ENCODE data around the gene FYN. TPM values are rescaled to one million over a fixed set of nuclear protein-coding genes. Genes with fewer than 3 reads are reported as not detected.

The FYN gene
- total RNA-seq, 2 donors from 2014 or later, result 13.7 to 103 TPM

GRCh38 chr6:111828809-111829208, 44.4 kb downstream of the FYN start:
- WGBS, result 85% methylated on average over 2 of the region's 2 CpGs
- Histone ChIP-seq H3K27ac (no peak overlapping the region), H3K9me3 (no peaks in the 10 kb centered on the region), H3K4me1 (replicated peaks) (no peaks in the 10 kb centered on the region), H3K36me3 (no peaks in the 10 kb centered on the region), H3K27me3 (replicated peaks; ENCODE audit: insufficient read depth) (no peaks in the 10 kb centered on the region), H3K4me3 (no peak overlapping the region)
- no peak for DNase-seq (ENCODE audit: low spot score)
- TF ChIP-seq POLR2AphosphoS5 (IDR thresholded peaks at IDR 0.05) (no peak), POLR2A (IDR thresholded peaks at IDR 0.05) (no peak), CTCF (IDR thresholded peaks at IDR 0.05) (no peak)
- intact Hi-C loops (cut with DNase I), result no loop called here

- 93% methylated on average over 4 of the region's 4 CpGs for WGBS
- intact Hi-C loops (cut with DNase I), result no loop called here
- no peak overlapping the region for H3K27ac ChIP-seq
Observed at GRCh38 chr6:111825439-111826086, 47.7 kb downstream of the FYN start.

GRCh38 chr6:111824608-111825337, 48.5 kb downstream of the FYN start:
- 71% methylated on average over 4 of the region's 4 CpGs for WGBS
- DNase-seq (ENCODE audit: low spot score), result no peak
- TF ChIP-seq CTCF (IDR thresholded peaks at IDR 0.05) (no peak), POLR2A (IDR thresholded peaks at IDR 0.05) (no peak), POLR2AphosphoS5 (IDR thresholded peaks at IDR 0.05) (no peak)
- H3K27ac ChIP-seq, result no peak overlapping the region
- no peaks in the 10 kb centered on the region for H3K27me3 ChIP-seq (replicated peaks; ENCODE audit: insufficient read depth)
- no peaks in the 10 kb centered on the region for H3K4me1 ChIP-seq (replicated peaks)
- H3K9me3 ChIP-seq, result no peaks in the 10 kb centered on the region
- intact Hi-C loops (cut with DNase I), result no loop called here
- no peak overlapping the region for H3K4me3 ChIP-seq
- no peaks in the 10 kb centered on the region for H3K36me3 ChIP-seq

More at GRCh38 chr6:111825439-111826086, 47.7 kb downstream of the FYN start:
- H3K9me3 ChIP-seq, result no peaks in the 10 kb centered on the region
- DNase-seq (ENCODE audit: low spot score), result no peak
- TF ChIP-seq POLR2A (IDR thresholded peaks at IDR 0.05) (no peak), CTCF (IDR thresholded peaks at IDR 0.05) (no peak), POLR2AphosphoS5 (IDR thresholded peaks at IDR 0.05) (no peak)
- no peaks in the 10 kb centered on the region for H3K36me3 ChIP-seq
- H3K4me3 ChIP-seq, result no peak overlapping the region
- H3K4me1 ChIP-seq (replicated peaks), result no peaks in the 10 kb centered on the region
- H3K27me3 ChIP-seq (replicated peaks; ENCODE audit: insufficient read depth), result no peaks in the 10 kb centered on the region

GRCh38 chr6:111823831-111824607, 49.2 kb downstream of the FYN start:
- Histone ChIP-seq H3K9me3 (no peaks in the 10 kb centered on the region), H3K4me1 (replicated peaks) (no peaks in the 10 kb centered on the region), H3K36me3 (no peaks in the 10 kb centered on the region), H3K27ac (peak overlapping the region in 1 of 2 donors; percentile 14), H3K4me3 (no peak overlapping the region), H3K27me3 (replicated peaks; ENCODE audit: insufficient read depth) (no peaks in the 10 kb centered on the region)
- intact Hi-C loops (cut with DNase I), result no loop called here
- WGBS, result 67% methylated on average over 4 of the region's 4 CpGs
- TF ChIP-seq POLR2A (IDR thresholded peaks at IDR 0.05) (no peak), CTCF (IDR thresholded peaks at IDR 0.05) (no peak), POLR2AphosphoS5 (IDR thresholded peaks at IDR 0.05) (no peak)
- no peak for DNase-seq (ENCODE audit: low spot score)
